WTC11 (cell line): ENCODE results near the gene NEK3. TPM values are rescaled to one million over a fixed set of nuclear protein-coding genes. Genes with fewer than 3 reads are reported as not detected.

Source experiments
- ATAC-seq: fragments of 200-7000 bp; cut with Tn5 transposase; 2 replicates; pipeline ENCODE4 v1.10.0; 2021; ENCODE audit warnings: mild to moderate bottlenecking, moderate library complexity
- CTCF ChIA-PET: fragments of 300-600 bp; sonication (Branson Sonifier 250); formaldehyde crosslinking; loops from one replicate; lab custom pipeline; 2021; ENCODE audit warnings: antibody characterized with exemption; lab: Charles Lee
- POLR2A ChIA-PET: fragments of 350-600 bp; sonication (Branson Sonifier 250); formaldehyde crosslinking; loops from one replicate; lab custom pipeline; 2021; ENCODE audit warnings: antibody characterized with exemption; lab: Charles Lee
- DNase-seq: peaks from one replicate; pipeline ENCODE4 v3.0.0; 2021; ENCODE audit warnings: low spot score
- H3K27ac Mint-ChIP-seq: 2 replicates; pipeline ENCODE4 v1.8.0; 2021; ENCODE audit warnings: mixed read lengths
- H3K27me3 Mint-ChIP-seq: 2 replicates; pipeline ENCODE4 v1.8.0; 2021; ENCODE audit warnings: low read depth, mild to moderate bottlenecking, moderate library complexity, mixed read lengths
- H3K36me3 Mint-ChIP-seq: 2 replicates; pipeline ENCODE4 v1.8.0; 2021; ENCODE audit warnings: mixed read lengths
- H3K4me1 Mint-ChIP-seq: 2 replicates; pipeline ENCODE4 v1.8.0; 2022; ENCODE audit warnings: mixed read lengths
- H3K4me3 Mint-ChIP-seq: 2 replicates; pipeline ENCODE4 v1.8.0; 2021; ENCODE audit warnings: mild to moderate bottlenecking, moderate library complexity, mixed read lengths
- H3K9me3 Mint-ChIP-seq: 2 replicates; pipeline ENCODE4 v1.8.0; 2021; ENCODE audit warnings: mixed read lengths
- CBFB ChIP-seq: sonication (generic); formaldehyde crosslinking; IDR thresholded peaks from 2 replicates; pipeline ENCODE4 v1.8.1; 2022; ENCODE audit warnings: mild to moderate bottlenecking, low read depth, missing genetic modification reagents
- CREM ChIP-seq: sonication (generic); formaldehyde crosslinking; IDR thresholded peaks from 2 replicates; pipeline ENCODE4 v1.8.1; 2022; ENCODE audit warnings: mild to moderate bottlenecking, missing genetic modification reagents, moderate library complexity
- EMX1 ChIP-seq: fragments of 250-450 bp; sonication (Bioruptor Pico); IDR thresholded peaks from 2 replicates; pipeline ENCODE4 v1.8.0; 2021; ENCODE audit warnings: mild to moderate bottlenecking
- FOXJ3 ChIP-seq: sonication (generic); formaldehyde crosslinking; IDR thresholded peaks from 2 replicates; pipeline ENCODE4 v1.9.0; 2021; ENCODE audit warnings: missing genetic modification reagents, mild to moderate bottlenecking, borderline replicate concordance
- GABPB1 ChIP-seq: sonication (generic); formaldehyde crosslinking; IDR thresholded peaks from 2 replicates; pipeline ENCODE4 v1.8.1; 2023; ENCODE audit warnings: mild to moderate bottlenecking, missing genetic modification reagents
- GRHL2 ChIP-seq: fragments of 250-450 bp; sonication (Bioruptor Pico); IDR thresholded peaks from 2 replicates; pipeline ENCODE4 v1.8.0; 2022; ENCODE audit warnings: mild to moderate bottlenecking, moderate library complexity; ENCODE audit not compliant: insufficient replicate concordance, severe bottlenecking
- MXD4 ChIP-seq: fragments of 250-450 bp; sonication (Bioruptor Pico); IDR thresholded peaks from 2 replicates; pipeline ENCODE4 v1.8.0; 2021; ENCODE audit warnings: mild to moderate bottlenecking, moderate library complexity, borderline replicate concordance
- MYBL2 ChIP-seq: sonication (generic); formaldehyde crosslinking; IDR thresholded peaks from 2 replicates; pipeline ENCODE4 v1.8.1; 2023; ENCODE audit warnings: mild to moderate bottlenecking, moderate library complexity, missing genetic modification reagents
- OVOL2 ChIP-seq: fragments of 250-450 bp; sonication (Bioruptor Pico); IDR thresholded peaks from 2 replicates; pipeline ENCODE4 v1.9.0; 2021; ENCODE audit warnings: mild to moderate bottlenecking, borderline replicate concordance
- SMAD3 ChIP-seq: sonication (generic); formaldehyde crosslinking; IDR thresholded peaks from 2 replicates; pipeline ENCODE4 v1.8.0; 2022; ENCODE audit warnings: missing genetic modification reagents, mild to moderate bottlenecking, borderline replicate concordance
- SOX15 ChIP-seq: fragments of 250-450 bp; sonication (Bioruptor Pico); IDR thresholded peaks from 2 replicates; pipeline ENCODE4 v1.9.0; 2021; ENCODE audit warnings: mild to moderate bottlenecking
- TEAD1 ChIP-seq: sonication (generic); formaldehyde crosslinking; IDR thresholded peaks from 2 replicates; pipeline ENCODE4 v1.8.0; 2022; ENCODE audit warnings: mild to moderate bottlenecking, missing genetic modification reagents
- total RNA-seq: library from RNA; stranded (reverse); gene quantifications from 3 replicates; pipeline ENCODE4 v1.2.3, GENCODE V29; 2021
- TF ChIP-seq, protein P1 (sequence below): sonication (generic); formaldehyde crosslinking; IDR thresholded peaks from 2 replicates; pipeline ENCODE4 v1.8.1; 2023; ENCODE audit warnings: mild to moderate bottlenecking, missing genetic modification reagents, moderate library complexity
- TF ChIP-seq, protein P2 (sequence below): sonication (generic); formaldehyde crosslinking; IDR thresholded peaks from 2 replicates; pipeline ENCODE4 v1.8.0; 2023; ENCODE audit warnings: mild to moderate bottlenecking, missing genetic modification reagents
- TF ChIP-seq, protein P3 (sequence below): sonication (generic); formaldehyde crosslinking; IDR thresholded peaks from 2 replicates; pipeline ENCODE4 v1.8.1; 2023; ENCODE audit warnings: mild to moderate bottlenecking, moderate library complexity, missing genetic modification reagents
- TF ChIP-seq, protein P4 (sequence below): sonication (generic); formaldehyde crosslinking; IDR thresholded peaks from 2 replicates; pipeline ENCODE4 v1.8.1; 2023; ENCODE audit warnings: mild to moderate bottlenecking, missing genetic modification reagents
- TF ChIP-seq, protein P5 (sequence below): fragments of 250-450 bp; sonication (Bioruptor Pico); IDR thresholded peaks from 2 replicates; pipeline ENCODE4 v2.1.2; 2022; ENCODE audit warnings: mild to moderate bottlenecking, moderate library complexity
- TF ChIP-seq, protein P6 (sequence below): fragments of 250-450 bp; sonication (Bioruptor Pico); IDR thresholded peaks from 2 replicates; pipeline ENCODE4 v1.9.0; 2021; ENCODE audit warnings: mild to moderate bottlenecking

NEK3 gene
- total RNA-seq, 1 experiment from 2014 or later: 33.3 TPM

DNA sequence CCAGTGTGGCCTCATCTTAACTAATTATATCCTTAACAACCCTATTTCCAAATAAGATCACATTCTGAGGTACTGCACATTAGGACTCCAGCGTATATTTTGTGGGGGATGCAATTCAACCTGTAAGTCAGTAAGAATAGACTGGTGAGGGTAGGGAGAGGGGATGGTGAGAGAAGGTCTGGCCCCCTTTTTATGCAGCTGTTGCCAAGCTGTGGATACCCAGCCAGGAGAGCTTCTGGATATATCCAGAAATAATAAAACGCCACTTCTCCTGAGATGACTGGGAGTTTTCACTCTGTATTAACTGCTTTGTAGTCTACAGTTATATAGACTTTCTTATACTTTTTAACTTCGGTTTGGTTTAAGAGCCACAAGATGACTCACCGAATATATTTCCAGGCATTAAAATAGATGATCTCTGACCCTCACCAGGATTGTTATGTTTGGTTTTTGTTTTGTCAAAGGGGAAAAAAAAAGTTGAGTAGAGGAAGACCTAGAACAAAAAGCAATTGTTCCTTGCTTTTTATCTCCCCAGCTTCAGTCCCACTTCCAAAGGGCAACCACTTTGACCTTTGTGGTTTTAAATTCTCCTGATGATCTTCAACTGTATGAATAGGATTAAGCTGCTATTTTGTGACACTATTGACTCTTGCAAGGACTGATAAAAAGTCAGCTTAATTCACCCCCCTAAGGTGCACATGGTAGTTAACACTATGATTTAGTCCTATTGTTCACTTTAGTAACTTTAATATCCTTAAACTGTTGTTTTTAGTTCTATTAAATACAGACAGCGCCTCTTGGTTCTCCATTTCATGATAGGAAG lies 3.1 kb upstream of the NEK3 start:
- H3K4me3 Mint-ChIP-seq: no peak overlapping the region
- H3K4me1 Mint-ChIP-seq: peaks cover 25% of the 10 kb centered on the region
- H3K36me3 Mint-ChIP-seq: peaks cover 7% of the 10 kb centered on the region

More for the DNA sequence above, 3.1 kb upstream of the NEK3 start:
- Mint-ChIP-seq H3K27me3 (peaks cover 14% of the 10 kb centered on the region), H3K27ac (no peak overlapping the region), H3K9me3 (peaks cover 4% of the 10 kb centered on the region)
- ATAC-seq (no peak), DNase-seq (no peak)
- TF ChIP-seq, protein P1, sequence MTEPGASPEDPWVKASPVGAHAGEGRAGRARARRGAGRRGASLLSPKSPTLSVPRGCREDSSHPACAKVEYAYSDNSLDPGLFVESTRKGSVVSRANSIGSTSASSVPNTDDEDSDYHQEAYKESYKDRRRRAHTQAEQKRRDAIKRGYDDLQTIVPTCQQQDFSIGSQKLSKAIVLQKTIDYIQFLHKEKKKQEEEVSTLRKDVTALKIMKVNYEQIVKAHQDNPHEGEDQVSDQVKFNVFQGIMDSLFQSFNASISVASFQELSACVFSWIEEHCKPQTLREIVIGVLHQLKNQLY (CRISPR knock-in tag): no peak
- TF ChIP-seq GRHL2 (CRISPR knock-in tag) (no peak), CBFB (CRISPR knock-in tag) (no peak), OVOL2 (CRISPR knock-in tag) (no peak), SMAD3 (no peak), MYBL2 (CRISPR knock-in tag) (no peak), TEAD1 (CRISPR knock-in tag) (no peak), FOXJ3 (no peak), GABPB1 (CRISPR knock-in tag) (no peak), MXD4 (CRISPR knock-in tag) (no peak), SOX15 (CRISPR knock-in tag) (no peak), CREM (CRISPR knock-in tag) (no peak), EMX1 (CRISPR knock-in tag) (no peak)
- TF ChIP-seq, protein P2, sequence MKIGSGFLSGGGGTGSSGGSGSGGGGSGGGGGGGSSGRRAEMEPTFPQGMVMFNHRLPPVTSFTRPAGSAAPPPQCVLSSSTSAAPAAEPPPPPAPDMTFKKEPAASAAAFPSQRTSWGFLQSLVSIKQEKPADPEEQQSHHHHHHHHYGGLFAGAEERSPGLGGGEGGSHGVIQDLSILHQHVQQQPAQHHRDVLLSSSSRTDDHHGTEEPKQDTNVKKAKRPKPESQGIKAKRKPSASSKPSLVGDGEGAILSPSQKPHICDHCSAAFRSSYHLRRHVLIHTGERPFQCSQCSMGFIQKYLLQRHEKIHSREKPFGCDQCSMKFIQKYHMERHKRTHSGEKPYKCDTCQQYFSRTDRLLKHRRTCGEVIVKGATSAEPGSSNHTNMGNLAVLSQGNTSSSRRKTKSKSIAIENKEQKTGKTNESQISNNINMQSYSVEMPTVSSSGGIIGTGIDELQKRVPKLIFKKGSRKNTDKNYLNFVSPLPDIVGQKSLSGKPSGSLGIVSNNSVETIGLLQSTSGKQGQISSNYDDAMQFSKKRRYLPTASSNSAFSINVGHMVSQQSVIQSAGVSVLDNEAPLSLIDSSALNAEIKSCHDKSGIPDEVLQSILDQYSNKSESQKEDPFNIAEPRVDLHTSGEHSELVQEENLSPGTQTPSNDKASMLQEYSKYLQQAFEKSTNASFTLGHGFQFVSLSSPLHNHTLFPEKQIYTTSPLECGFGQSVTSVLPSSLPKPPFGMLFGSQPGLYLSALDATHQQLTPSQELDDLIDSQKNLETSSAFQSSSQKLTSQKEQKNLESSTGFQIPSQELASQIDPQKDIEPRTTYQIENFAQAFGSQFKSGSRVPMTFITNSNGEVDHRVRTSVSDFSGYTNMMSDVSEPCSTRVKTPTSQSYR: no peak
- TF ChIP-seq, protein P3, sequence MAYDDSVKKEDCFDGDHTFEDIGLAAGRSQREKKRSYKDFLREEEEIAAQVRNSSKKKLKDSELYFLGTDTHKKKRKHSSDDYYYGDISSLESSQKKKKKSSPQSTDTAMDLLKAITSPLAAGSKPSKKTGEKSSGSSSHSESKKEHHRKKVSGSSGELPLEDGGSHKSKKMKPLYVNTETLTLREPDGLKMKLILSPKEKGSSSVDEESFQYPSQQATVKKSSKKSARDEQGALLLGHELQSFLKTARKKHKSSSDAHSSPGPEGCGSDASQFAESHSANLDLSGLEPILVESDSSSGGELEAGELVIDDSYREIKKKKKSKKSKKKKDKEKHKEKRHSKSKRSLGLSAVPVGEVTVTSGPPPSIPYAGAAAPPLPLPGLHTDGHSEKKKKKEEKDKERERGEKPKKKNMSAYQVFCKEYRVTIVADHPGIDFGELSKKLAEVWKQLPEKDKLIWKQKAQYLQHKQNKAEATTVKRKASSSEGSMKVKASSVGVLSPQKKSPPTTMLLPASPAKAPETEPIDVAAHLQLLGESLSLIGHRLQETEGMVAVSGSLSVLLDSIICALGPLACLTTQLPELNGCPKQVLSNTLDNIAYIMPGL (CRISPR knock-in tag): no peak
- TF ChIP-seq, protein P4, sequence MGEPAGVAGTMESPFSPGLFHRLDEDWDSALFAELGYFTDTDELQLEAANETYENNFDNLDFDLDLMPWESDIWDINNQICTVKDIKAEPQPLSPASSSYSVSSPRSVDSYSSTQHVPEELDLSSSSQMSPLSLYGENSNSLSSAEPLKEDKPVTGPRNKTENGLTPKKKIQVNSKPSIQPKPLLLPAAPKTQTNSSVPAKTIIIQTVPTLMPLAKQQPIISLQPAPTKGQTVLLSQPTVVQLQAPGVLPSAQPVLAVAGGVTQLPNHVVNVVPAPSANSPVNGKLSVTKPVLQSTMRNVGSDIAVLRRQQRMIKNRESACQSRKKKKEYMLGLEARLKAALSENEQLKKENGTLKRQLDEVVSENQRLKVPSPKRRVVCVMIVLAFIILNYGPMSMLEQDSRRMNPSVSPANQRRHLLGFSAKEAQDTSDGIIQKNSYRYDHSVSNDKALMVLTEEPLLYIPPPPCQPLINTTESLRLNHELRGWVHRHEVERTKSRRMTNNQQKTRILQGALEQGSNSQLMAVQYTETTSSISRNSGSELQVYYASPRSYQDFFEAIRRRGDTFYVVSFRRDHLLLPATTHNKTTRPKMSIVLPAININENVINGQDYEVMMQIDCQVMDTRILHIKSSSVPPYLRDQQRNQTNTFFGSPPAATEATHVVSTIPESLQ (CRISPR knock-in tag): no peak
- TF ChIP-seq, protein P5, sequence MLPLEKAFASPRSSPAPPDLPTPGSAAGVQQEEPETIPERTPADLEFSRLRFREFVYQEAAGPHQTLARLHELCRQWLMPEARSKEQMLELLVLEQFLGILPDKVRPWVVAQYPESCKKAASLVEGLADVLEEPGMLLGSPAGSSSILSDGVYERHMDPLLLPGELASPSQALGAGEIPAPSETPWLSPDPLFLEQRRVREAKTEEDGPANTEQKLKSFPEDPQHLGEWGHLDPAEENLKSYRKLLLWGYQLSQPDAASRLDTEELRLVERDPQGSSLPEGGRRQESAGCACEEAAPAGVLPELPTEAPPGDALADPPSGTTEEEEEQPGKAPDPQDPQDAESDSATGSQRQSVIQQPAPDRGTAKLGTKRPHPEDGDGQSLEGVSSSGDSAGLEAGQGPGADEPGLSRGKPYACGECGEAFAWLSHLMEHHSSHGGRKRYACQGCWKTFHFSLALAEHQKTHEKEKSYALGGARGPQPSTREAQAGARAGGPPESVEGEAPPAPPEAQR (CRISPR knock-in tag): no peak
- TF ChIP-seq, protein P6, sequence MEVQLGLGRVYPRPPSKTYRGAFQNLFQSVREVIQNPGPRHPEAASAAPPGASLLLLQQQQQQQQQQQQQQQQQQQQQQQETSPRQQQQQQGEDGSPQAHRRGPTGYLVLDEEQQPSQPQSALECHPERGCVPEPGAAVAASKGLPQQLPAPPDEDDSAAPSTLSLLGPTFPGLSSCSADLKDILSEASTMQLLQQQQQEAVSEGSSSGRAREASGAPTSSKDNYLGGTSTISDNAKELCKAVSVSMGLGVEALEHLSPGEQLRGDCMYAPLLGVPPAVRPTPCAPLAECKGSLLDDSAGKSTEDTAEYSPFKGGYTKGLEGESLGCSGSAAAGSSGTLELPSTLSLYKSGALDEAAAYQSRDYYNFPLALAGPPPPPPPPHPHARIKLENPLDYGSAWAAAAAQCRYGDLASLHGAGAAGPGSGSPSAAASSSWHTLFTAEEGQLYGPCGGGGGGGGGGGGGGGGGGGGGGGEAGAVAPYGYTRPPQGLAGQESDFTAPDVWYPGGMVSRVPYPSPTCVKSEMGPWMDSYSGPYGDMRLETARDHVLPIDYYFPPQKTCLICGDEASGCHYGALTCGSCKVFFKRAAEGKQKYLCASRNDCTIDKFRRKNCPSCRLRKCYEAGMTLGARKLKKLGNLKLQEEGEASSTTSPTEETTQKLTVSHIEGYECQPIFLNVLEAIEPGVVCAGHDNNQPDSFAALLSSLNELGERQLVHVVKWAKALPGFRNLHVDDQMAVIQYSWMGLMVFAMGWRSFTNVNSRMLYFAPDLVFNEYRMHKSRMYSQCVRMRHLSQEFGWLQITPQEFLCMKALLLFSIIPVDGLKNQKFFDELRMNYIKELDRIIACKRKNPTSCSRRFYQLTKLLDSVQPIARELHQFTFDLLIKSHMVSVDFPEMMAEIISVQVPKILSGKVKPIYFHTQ (CRISPR knock-in tag): no peak
- POLR2A ChIA-PET: interaction anchor here (0.6 kb wide), 1 partner anchor 35 kb away, joined by 4 read pairs; no protein-coding TSS in a partner anchor
- CTCF ChIA-PET: interaction anchor here (0.9 to 1.0 kb wide), 2 partner anchors 20 to 160 kb away, joined by 3 to 4 read pairs; no protein-coding TSS in a partner anchor
